Gastrocnemius medialis (tissue), 4 donors: ENCODE results near the gene C19orf85. TPM values are rescaled to one million over a fixed set of nuclear protein-coding genes. Genes with fewer than 3 reads are reported as not detected.
A peak's percentile ranks its signal among the peaks of the same experiment; 100 is the strongest.

Source experiments
- ATAC-seq, 2 donors: fragments of 150-250 bp; one replicate each; pipeline ENCODE4 v1.9.1; 2016
- DNase-seq, 2 donors: peaks; one replicate each; pipeline ENCODE4 v3.0.0-alpha.2; 2019
- H3K27ac ChIP-seq, 4 donors: fragments of 200-600 bp; sonication (generic); 1 replicate in 1 of 4; 2 replicates in 3 of 4; pipeline ENCODE4 v1.5.1; 2016 to 2018; ENCODE audit warnings: mild to moderate bottlenecking in 2 of 4, moderate library complexity in 1 of 4
- H3K27me3 ChIP-seq, 3 donors: fragments of 200-600 bp; sonication (generic) in 2 of 3; 1 replicate in 1 of 3; 2 replicates in 2 of 3; pipeline versions ENCODE4 v1.5.1 to v1.6.0; 2016 to 2019; ENCODE audit warnings: mild to moderate bottlenecking in 1 of 3, moderate library complexity in 1 of 3
- H3K36me3 ChIP-seq, 2 donors: fragments of 200-600 bp; sonication (generic) in 1 of 2; one replicate each; pipeline ENCODE4 v1.5.1; 2017 to 2018
- H3K4me1 ChIP-seq, 2 donors: fragments of 200-600 bp; sonication (generic) in 1 of 2; one replicate each; pipeline ENCODE4 v1.5.1; 2016 to 2017; ENCODE audit warnings: mild to moderate bottlenecking in 2 of 2
- H3K4me3 ChIP-seq, 4 donors: fragments of 200-600 bp; sonication (generic) in 3 of 4; 1 replicate in 1 of 4; 2 replicates in 3 of 4; pipeline ENCODE4 v1.5.1; 2016 to 2019; ENCODE audit warnings: mild to moderate bottlenecking in 2 of 4
- H3K9me3 ChIP-seq, 3 donors: fragments of 200-600 bp; sonication (generic) in 2 of 3; 1 replicate in 1 of 3; 2 replicates in 2 of 3; pipeline ENCODE4 v1.5.1; 2016 to 2019
- CTCF ChIP-seq, 5 experiments: fragments of 450-650 bp in 3 of 5; fragments of 200-600 bp in 2 of 5; sonication (generic) in 2 of 5; IDR thresholded peaks in 4 of 5; conservative IDR thresholded peaks in 1 of 5; 1 replicate in 4 of 5; 2 replicates in 1 of 5; pipeline ENCODE4 v1.5.1; 2016 to 2019; ENCODE audit warnings: antibody characterized with exemption in 5 of 5, mild to moderate bottlenecking in 3 of 5, moderate library complexity in 3 of 5
- POLR2A ChIP-seq, 2 donors: fragments of 450-650 bp; IDR thresholded peaks; one replicate each; pipeline ENCODE4 v1.6.1; 2017; ENCODE audit warnings: antibody characterized with exemption in 2 of 2, mild to moderate bottlenecking in 2 of 2, moderate library complexity in 2 of 2
- in situ Hi-C, 4 donors: fragments of 200-750 bp; cut with MboI; loops; one replicate each; pipeline versions ENCODE4 v1.15.0 to v1.8.0; 2017; ENCODE audit warnings: low sequenced_read_pairs in 4 of 4
- intact Hi-C: fragments of 100-400 bp; cut with DNase I; formaldehyde crosslinking; loops from one replicate; pipeline ENCODE4 v1.15.1; 2023; ENCODE audit warnings: low total_unique reads
- total RNA-seq, 4 donors: library from RNA; depleted of rRNA; stranded (reverse); fragments of >200 nt; gene quantifications; one replicate each; pipeline versions ENCODE4 v1.1.0 to v1.2.3, GENCODE V29; 2016

C19orf85 gene
- total RNA-seq, 4 donors from 2014 or later, result not detected

- Histone ChIP-seq H3K27me3 (peaks cover 0 to under 1% (median 0%) of the 10 kb centered on the region in 3 donors), H3K36me3 (no peaks in the 10 kb centered on the region), H3K27ac (no peak overlapping the region), H3K4me3 (no peak overlapping the region), H3K4me1 (no peaks in the 10 kb centered on the region), H3K9me3 (no peaks in the 10 kb centered on the region)
- intact Hi-C loops, result loop anchor here (5.0 kb wide), 1 partner anchor 164 kb away; no protein-coding TSS in a partner anchor
- DNase-seq (no peak), ATAC-seq (peak in 1 of 2 donors; percentile 30)
- in situ Hi-C loops, result no loop called here
- TF ChIP-seq POLR2A (IDR thresholded peaks at IDR 0.05) (no peak), CTCF (IDR thresholded peaks at IDR 0.05 in 4 of 5, conservative IDR thresholded peaks at IDR 0.05 in 1 of 5) (no peak)
Measured at GRCh38 chr19:55468054-55468393, 3.5 kb upstream of the C19orf85 start.

GRCh38 chr19:55467236-55468053, 2.9 kb upstream of the C19orf85 start:
- Histone ChIP-seq H3K36me3 (no peaks in the 10 kb centered on the region), H3K4me1 (peaks cover under 1 to 1% of the 10 kb centered on the region in 2 donors), H3K27me3 (no peaks in the 10 kb centered on the region), H3K4me3 (no peak overlapping the region), H3K27ac (no peak overlapping the region), H3K9me3 (no peaks in the 10 kb centered on the region)
- no peak for TF ChIP-seq POLR2A (IDR thresholded peaks at IDR 0.05)
- TF ChIP-seq CTCF (IDR thresholded peaks at IDR 0.05 in 4 of 5, conservative IDR thresholded peaks at IDR 0.05 in 1 of 5), result peak; percentile 79 to 98 (median 95)
- ATAC-seq, result peak; percentile 50 to 79
- DNase-seq, result no peak
- intact Hi-C loops (loop anchor here (1.0 to 5.0 kb wide), 2 partner anchors 37 to 165 kb away; no protein-coding TSS in a partner anchor), in situ Hi-C loops (no loop called here)

- intact Hi-C loops (loop anchor here (5.0 kb wide), 1 partner anchor 166 kb away; no protein-coding TSS in a partner anchor), in situ Hi-C loops (no loop called here)
- no peak for TF ChIP-seq POLR2A (IDR thresholded peaks at IDR 0.05)
- TF ChIP-seq CTCF (IDR thresholded peaks at IDR 0.05 in 4 of 5, conservative IDR thresholded peaks at IDR 0.05 in 1 of 5), result no peak
- no peak for DNase-seq
- no peaks in the 10 kb centered on the region for H3K9me3 ChIP-seq
- H3K27me3 ChIP-seq, result no peaks in the 10 kb centered on the region
- ATAC-seq, result no peak
- no peak overlapping the region for H3K4me3 ChIP-seq
- H3K36me3 ChIP-seq, result no peaks in the 10 kb centered on the region
- H3K27ac ChIP-seq, result no peak overlapping the region
- peaks cover 4% of the 10 kb centered on the region in 2 donors for H3K4me1 ChIP-seq
Measured at GRCh38 chr19:55466241-55466614, 1.7 kb upstream of the C19orf85 start.

- DNase-seq (no peak), ATAC-seq (no peak)
- TF ChIP-seq POLR2A (IDR thresholded peaks at IDR 0.05) (no peak), CTCF (IDR thresholded peaks at IDR 0.05 in 4 of 5, conservative IDR thresholded peaks at IDR 0.05 in 1 of 5) (no peak)
- Histone ChIP-seq H3K4me1 (peaks cover 7 to 10% of the 10 kb centered on the region in 2 donors), H3K27me3 (no peaks in the 10 kb centered on the region), H3K27ac (no peak overlapping the region), H3K9me3 (no peaks in the 10 kb centered on the region), H3K4me3 (no peak overlapping the region), H3K36me3 (no peaks in the 10 kb centered on the region)
- in situ Hi-C loops (no loop called here), intact Hi-C loops (loop anchor here (5.0 kb wide), 1 partner anchor 167 kb away; no protein-coding TSS in a partner anchor)
Measured at GRCh38 chr19:55465460-55466240, 1.1 kb upstream of the C19orf85 start.
